ENCODE measurements around the gene PKMYT1.

- TF ChIP-seq CTCF (IDR thresholded peaks at IDR 0.05; ENCODE audit: borderline replicate concordance, extremely low read depth, low read length, poor library complexity, severe bottlenecking) (peak; percentile 24), EZH2 (IDR thresholded peaks at IDR 0.05; ENCODE audit: borderline replicate concordance, low read depth, low read length, severe bottlenecking) (no peak)
Measured at GRCh38 chr16:2971134-2971984, 8.9 kb downstream of the PKMYT1 start.

All from DND-41 (cell line).